GM12878 (cell line): Measurements from ENCODE around the gene PREX1. TPM values are rescaled to one million over a fixed set of nuclear protein-coding genes. Genes with fewer than 3 reads are reported as not detected.

Experiments
- ATAC-seq: fragments of 200-7000 bp; cut with Tn5 transposase; 3 replicates; pipeline ENCODE4 v1.9.1; 2020; ENCODE audit warnings: mild to moderate bottlenecking, moderate library complexity
- BruUV-seq: library from RNA; stranded (reverse); fragments of 400-500 nt; replicated peaks from 2 replicates; lab custom pipeline; 2021; lab: Mats Ljungman, UMichigan
- CTCF ChIA-PET: fragments of 300-600 bp; sonication (Branson Sonifier 250); formaldehyde crosslinking; extraction: SDS; loops from one replicate; lab custom pipeline; 2021; ENCODE audit warnings: inconsistent platforms; lab: Yijun Ruan, JAX
- POLR2A ChIA-PET: fragments of 350-600 bp; formaldehyde crosslinking; extraction: SDS; loops from one replicate; lab custom pipeline; 2021; ENCODE audit warnings: inconsistent platforms; lab: Charles Lee
- RAD21 ChIA-PET: fragments of 300-600 bp; sonication (Branson Sonifier 250); formaldehyde crosslinking; loops from one replicate; lab custom pipeline; 2023; ENCODE audit warnings: antibody characterized with exemption; ENCODE audit not compliant: unreplicated experiment; lab: Charles Lee
- SMC1A ChIA-PET: fragments of 300-600 bp; sonication (Branson Sonifier 250); formaldehyde crosslinking; loops from one replicate; lab custom pipeline; 2023; ENCODE audit not compliant: unreplicated experiment, uncharacterized antibody; lab: Charles Lee
- DNase-seq: peaks from one replicate; pipeline ENCODE4 v3.0.0-alpha.2; 2011; ENCODE audit warnings: low read depth, low spot score
- FAIRE-seq: peaks from 3 replicates; lab custom pipeline; 2011; peaks lifted over from hg19 to GRCh38; lab: Jason Lieb, UNC
- H2AFZ ChIP-seq: 2 replicates; pipeline ENCODE4 v1.6.0; 2011; ENCODE audit warnings: low read depth, low read length, control low read depth; ENCODE audit not compliant: control insufficient read depth
- H3K27ac ChIP-seq: 2 replicates; pipeline ENCODE4 v1.5.1; 2011; ENCODE audit warnings: control low read depth; ENCODE audit not compliant: control insufficient read depth, insufficient read depth
- H3K27me3 ChIP-seq, 2 experiments: replicated peaks in 1 of 2; 2 replicates each; pipeline versions ENCODE4 v1.6.0 to v1.6.1; 2011; ENCODE audit warnings: low read length in 1 of 2; ENCODE audit not compliant: control insufficient read depth in 2 of 2, insufficient read depth in 2 of 2
- H3K36me3 ChIP-seq, 2 experiments: 2 replicates each; pipeline ENCODE4 v1.5.1; 2011; ENCODE audit warnings: low read length in 1 of 2; ENCODE audit not compliant: control insufficient read depth in 2 of 2, insufficient read depth in 2 of 2
- H3K4me1 ChIP-seq: 2 replicates; pipeline ENCODE4 v1.6.1; 2011; ENCODE audit warnings: mild to moderate bottlenecking, low read length, moderate library complexity, mixed read lengths; ENCODE audit not compliant: control insufficient read depth, insufficient read depth
- H3K4me2 ChIP-seq: 2 replicates; pipeline ENCODE4 v1.6.0; 2011; ENCODE audit warnings: control low read depth; ENCODE audit not compliant: control insufficient read depth, insufficient read depth
- H3K4me3 ChIP-seq: fragments of 200-600 bp; sonication (generic); 2 replicates; pipeline ENCODE4 v1.5.1; 2016
- H3K79me2 ChIP-seq: 2 replicates; pipeline ENCODE4 v1.6.0; 2011; ENCODE audit warnings: low read length; ENCODE audit not compliant: control insufficient read depth, insufficient read depth
- H3K9ac ChIP-seq: 2 replicates; pipeline ENCODE4 v1.8.0; 2011; ENCODE audit warnings: low read length, control low read depth, mixed read lengths; ENCODE audit not compliant: control insufficient read depth, insufficient read depth
- H3K9me3 ChIP-seq: replicated peaks from 3 replicates; pipeline ENCODE4 v1.5.1; 2011; ENCODE audit warnings: mild to moderate bottlenecking, low read length; ENCODE audit not compliant: control insufficient read depth, insufficient read depth
- H4K20me1 ChIP-seq: 2 replicates; pipeline ENCODE4 v1.6.0; 2011; ENCODE audit not compliant: control insufficient read depth, insufficient read depth
- BHLHE40 ChIP-seq, 2 experiments: fragments of 450-650 bp in 1 of 2; IDR thresholded peaks; 2 replicates each; pipeline ENCODE4 v1.6.1; 2011 to 2017; ENCODE audit warnings: low read depth in 2 of 2, borderline replicate concordance in 1 of 2, improper control_type of control experiment in 1 of 2, low read length in 1 of 2, mild to moderate bottlenecking in 1 of 2
- MAX ChIP-seq: IDR thresholded peaks from 2 replicates; pipeline ENCODE4 v1.6.1; 2012; ENCODE audit warnings: low read depth, low read length, improper control_type of control experiment
- MYB ChIP-seq: fragments of 150-350 bp; IDR thresholded peaks from 2 replicates; pipeline ENCODE4 v1.6.1; 2014; ENCODE audit warnings: mild to moderate bottlenecking, low read depth, low read length, borderline replicate concordance
- NFXL1 ChIP-seq: fragments of 450-650 bp; IDR thresholded peaks from 2 replicates; pipeline ENCODE4 v1.6.1; 2017; ENCODE audit warnings: antibody characterized with exemption, mild to moderate bottlenecking, borderline replicate concordance
- POLR2A ChIP-seq: IDR thresholded peaks from 2 replicates; pipeline ENCODE4 v1.6.1; 2011; ENCODE audit warnings: low read depth, mild to moderate bottlenecking, low read length
- POLR2AphosphoS2 ChIP-seq: IDR thresholded peaks from 2 replicates; pipeline ENCODE4 v1.6.1; 2011; ENCODE audit warnings: low read depth, mild to moderate bottlenecking, low read length, improper control_type of control experiment, moderate library complexity
- WGBS: methylation state at CpG from one replicate; pipeline ENCODE4 v1.1.6; 2016; ENCODE audit warnings: low lambda C conversion rate; ENCODE audit not compliant: insufficient replicate concordance, insufficient coverage; ENCODE audit errors: missing lambda C conversion rate; 5-methylcytosine and 5-hydroxymethylcytosine counted together
- in situ Hi-C: fragments of 300-500 bp; cut with MboI; formaldehyde crosslinking; loops from 9 replicates; pipeline ENCODE4 v1.14.3; 2018; ENCODE audit warnings: mixed read lengths
- intact Hi-C: fragments of 100-400 bp; cut with micrococcal nuclease; formaldehyde crosslinking; loops from one replicate; pipeline ENCODE4 v1.14.2; 2022; ENCODE audit not compliant: unreplicated experiment
- polyA plus RNA-seq, 11 experiments: library from polyadenylated mRNA; depleted of rRNA in 4 of 11; unstranded in 6 of 11; stranded (reverse) in 5 of 11; fragments of >200 nt; fragmentation: Nextera tagmentation in 4 of 11; fragmentation: Illumina TruSeq in 1 of 11; extraction: Ambion mirVana in 4 of 11; extraction: Trizol in 1 of 11; gene quantifications; 1 replicate in 1 of 11; 2 replicates in 10 of 11; pipeline versions ENCODE4 v1.2.1 to v1.2.3, GENCODE V29; 2011 to 2016; ENCODE audit warnings: inconsistent platforms in 2 of 11, missing spikeins in 2 of 11, low read depth in 1 of 11
- total RNA-seq, 4 experiments: library from RNA; depleted of rRNA in 3 of 4; stranded (reverse); fragments of >200 nt in 3 of 4; fragmentation: Illumina TruSeq in 1 of 4; extraction: Trizol in 1 of 4; gene quantifications; 2 replicates each; pipeline versions ENCODE4 v1.2.1 to v1.2.3, GENCODE V29; 2013 to 2021

The PREX1 gene
- total and polyA plus RNA-seq, 10 of the 15 experiments (the other 5 are each of a cell fraction or from before 2014, with no cell fraction given) = 2.6 to 114 (median 38.9) TPM

DNA sequence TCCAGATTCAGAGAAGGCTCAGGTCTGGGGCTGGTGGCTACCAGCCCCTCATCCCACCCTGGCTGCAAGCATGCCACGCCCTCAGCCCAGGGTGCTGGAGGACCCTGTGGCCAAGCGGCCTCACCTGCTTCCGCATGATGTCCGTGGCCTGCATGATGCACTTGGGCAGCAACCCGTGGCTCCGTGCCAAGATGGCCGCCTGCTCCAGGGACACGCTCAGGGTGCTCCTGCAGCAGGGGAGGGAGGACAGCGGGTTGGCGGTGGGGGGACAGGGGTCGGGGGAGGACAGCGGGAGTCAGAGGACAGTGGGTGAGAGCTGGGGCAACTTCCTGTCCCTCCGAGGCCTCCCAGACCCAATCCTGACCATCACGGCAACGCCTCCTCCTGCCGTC is 200.1 kb downstream of the PREX1 start:
- 91% methylated on average over 8 of the region's 16 CpGs for WGBS
- H3K9ac ChIP-seq = no peak overlapping the region
- no peak overlapping the region for H3K27ac ChIP-seq
- no TSS peak for BruUV-seq
- DNase-seq (no peak), ATAC-seq (no peak), FAIRE-seq (no peak)
- H4K20me1 ChIP-seq = no peaks in the 10 kb centered on the region
- H3K4me3 ChIP-seq = no peak overlapping the region
- ChIA-PET SMC1A (no interaction called here), CTCF (no interaction called here), RAD21 (no interaction called here), POLR2A (no interaction called here)
- H2AFZ ChIP-seq = no peak overlapping the region
- peaks cover 14 to 28% of the 10 kb centered on the region in 2 experiments; a peak in 3 of 4 replicates for H3K36me3 ChIP-seq
- TF ChIP-seq POLR2A = peak; percentile 50
- no peak for TF ChIP-seq MYB
- in situ Hi-C loops = no loop called here
- no peaks in the 10 kb centered on the region for H3K79me2 ChIP-seq
- H3K4me2 ChIP-seq = no peak overlapping the region
- no peaks in the 10 kb centered on the region for H3K27me3 ChIP-seq
- intact Hi-C loops = no loop called here
- H3K9me3 ChIP-seq = no peaks in the 10 kb centered on the region
- H3K4me1 ChIP-seq = no peaks in the 10 kb centered on the region

DNA sequence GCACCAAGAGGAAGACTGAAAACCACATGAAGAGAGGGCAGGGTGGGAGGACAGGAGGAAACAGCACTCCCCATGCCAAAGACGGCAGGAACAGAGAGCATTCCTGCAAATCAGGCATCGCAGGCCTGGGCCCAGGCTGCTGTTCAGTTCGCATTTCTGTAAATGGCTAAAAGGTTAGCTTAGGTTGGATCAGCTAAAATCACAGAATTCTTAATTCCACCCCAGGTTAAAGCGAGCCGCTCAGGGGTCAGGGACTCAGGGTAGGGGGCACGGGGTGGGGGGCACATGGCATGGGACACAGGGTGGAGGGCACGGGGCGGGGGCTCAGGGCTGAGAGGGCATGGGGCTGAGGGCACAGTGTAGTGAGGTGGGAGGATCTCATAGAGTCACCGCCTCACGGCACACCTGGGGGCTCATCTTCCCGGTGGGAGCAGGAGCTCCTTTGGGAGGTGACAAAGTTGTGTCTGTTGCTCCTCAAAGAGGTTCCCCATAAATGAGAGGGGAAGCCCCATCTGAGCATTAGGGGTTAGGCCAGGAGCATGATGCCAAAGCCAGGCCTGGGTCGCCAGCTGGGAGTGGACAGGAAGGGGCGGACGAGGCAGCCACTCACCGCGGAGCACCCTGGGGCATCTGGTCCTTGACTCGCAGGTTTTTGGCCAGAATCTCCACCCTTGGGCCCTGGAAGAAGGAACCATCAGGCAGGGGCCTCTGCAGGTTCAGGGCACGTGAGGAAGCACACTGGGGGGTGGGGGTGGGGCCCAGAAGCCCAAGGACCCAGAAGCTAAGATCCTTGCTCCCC is 200.7 kb downstream of the PREX1 start:
- Histone ChIP-seq H4K20me1 (no peaks in the 10 kb centered on the region), H3K79me2 (no peaks in the 10 kb centered on the region), H3K27ac (no peak overlapping the region), H3K4me3 (no peak overlapping the region), H3K9me3 (no peaks in the 10 kb centered on the region), H3K36me3 (peaks cover 14 to 25% of the 10 kb centered on the region in 2 experiments; a peak in 3 of 4 replicates), H2AFZ (no peak overlapping the region)
- RAD21 ChIA-PET = no interaction called here
- ATAC-seq (no peak), DNase-seq (no peak), FAIRE-seq (no peak)
- WGBS = 91% methylated on average over 18 of the region's 18 CpGs
- SMC1A ChIA-PET = no interaction called here
- CTCF ChIA-PET = no interaction called here
- in situ Hi-C loops = no loop called here
- TF ChIP-seq MAX = no peak
- TF ChIP-seq NFXL1 = no peak
- no peak for TF ChIP-seq POLR2AphosphoS2
- no peak for TF ChIP-seq BHLHE40 (IDR thresholded peaks at IDR 0.05; ENCODE audit: borderline replicate concordance in 1 of 2, low read depth in 2 of 2, low read length in 1 of 2)
- TF ChIP-seq, all 136 proteins: peak for 0
- POLR2A ChIA-PET = interaction anchor here (0.6 kb wide), 1 partner anchor 17 kb away, joined by 3 read pairs; no protein-coding TSS in a partner anchor
- intact Hi-C loops = no loop called here
- Histone ChIP-seq H3K4me1 (no peaks in the 10 kb centered on the region), H3K27me3 (no peaks in the 10 kb centered on the region), H3K4me2 (no peak overlapping the region), H3K9ac (no peak overlapping the region)
- no TSS peak for BruUV-seq
